Non-pigmented ciliary epithelial cell (primary cell): Measurements from ENCODE around the gene NSMCE4A.
"Not testable (repeated sequence)": the region's sequence is repeated elsewhere in the genome, so short reads cannot be mapped to it uniquely, and the experiment has no call there.

ENCODE experiments used
- DNase-seq: peaks from one replicate; pipeline ENCODE4 v3.0.0-alpha.2; 2010; ENCODE audit warnings: low read depth

NSMCE4A gene

GRCh38 chr10:121974535-121975294, at the start of gene NSMCE4A:
NSMCE4A (minus strand) TSS chr10:121975217; CDS start chr10:121975165, 52 bp downstream.
- no peak for DNase-seq

GRCh38 chr10:122023257-122023656, 48.2 kb upstream of the NSMCE4A start:
- not testable (repeated sequence) for DNase-seq

- no peak for DNase-seq
Measured at GRCh38 chr10:122022276-122022675, 47.3 kb upstream of the NSMCE4A start.

GRCh38 chr10:122021828-122022227, 46.8 kb upstream of the NSMCE4A start:
- DNase-seq, result no peak

GRCh38 chr10:122021379-122021778, 46.4 kb upstream of the NSMCE4A start:
- no peak for DNase-seq

GRCh38 chr10:122020226-122020625, 45.2 kb upstream of the NSMCE4A start:
- no peak for DNase-seq

- DNase-seq, result no peak
Measured at GRCh38 chr10:122019414-122019975, 44.5 kb upstream of the NSMCE4A start.

GRCh38 chr10:122018951-122019413, 44.0 kb upstream of the NSMCE4A start:
- no peak for DNase-seq

- DNase-seq, result no peak
Measured at GRCh38 chr10:122018491-122018890, 43.5 kb upstream of the NSMCE4A start.

GRCh38 chr10:122017926-122018325, 42.9 kb upstream of the NSMCE4A start:
- not testable (repeated sequence) for DNase-seq

GRCh38 chr10:122014652-122015248, 39.7 kb upstream of the NSMCE4A start:
- no peak for DNase-seq

GRCh38 chr10:122013311-122013780, 38.3 kb upstream of the NSMCE4A start:
- DNase-seq, result no peak

- no peak for DNase-seq
Measured at GRCh38 chr10:122012731-122013130, 37.7 kb upstream of the NSMCE4A start.

- DNase-seq, result no peak
Measured at GRCh38 chr10:122010405-122011050, 35.5 kb upstream of the NSMCE4A start.

- DNase-seq, result no peak
Measured at GRCh38 chr10:122007415-122007814, 32.4 kb upstream of the NSMCE4A start.

GRCh38 chr10:122001698-122002097, 26.7 kb upstream of the NSMCE4A start:
- no peak for DNase-seq

- no peak for DNase-seq
Measured at GRCh38 chr10:121999301-121999700, 24.3 kb upstream of the NSMCE4A start.

- DNase-seq, result no peak
Measured at GRCh38 chr10:121998462-121998861, 23.4 kb upstream of the NSMCE4A start.

- no peak for DNase-seq
Measured at GRCh38 chr10:121994429-121994941, 19.5 kb upstream of the NSMCE4A start.

GRCh38 chr10:121991727-121992126, 16.7 kb upstream of the NSMCE4A start:
- DNase-seq, result not testable (repeated sequence)

GRCh38 chr10:121990015-121990677, 15.1 kb upstream of the NSMCE4A start:
- no peak for DNase-seq
